Esophagus muscularis mucosa (tissue), 4 donors: ENCODE results near the gene FAM3A. TPM values are rescaled to one million over a fixed set of nuclear protein-coding genes. Genes with fewer than 3 reads are reported as not detected.
"Not testable (repeated sequence)": the region's sequence is repeated elsewhere in the genome, so short reads cannot be mapped to it uniquely, and the experiment has no call there.

Experiments
- DNase-seq: peaks from one replicate; pipeline ENCODE4 v3.0.0-alpha.2; 2017; ENCODE audit errors: extremely low spot score
- H3K27ac ChIP-seq, 4 donors: fragments of 200-600 bp; sonication (generic); replicated peaks in 1 of 4; 1 replicate in 3 of 4; 2 replicates in 1 of 4; pipeline ENCODE4 v1.5.1; 2016 to 2019; ENCODE audit warnings: mild to moderate bottlenecking in 1 of 4
- H3K27me3 ChIP-seq, 4 donors: fragments of 200-600 bp; sonication (generic); one replicate each; pipeline versions ENCODE4 v1.5.1 to v1.6.0; 2016 to 2019
- H3K36me3 ChIP-seq, 4 donors: fragments of 200-600 bp; sonication (generic); one replicate each; pipeline ENCODE4 v1.5.1; 2016 to 2019
- H3K4me1 ChIP-seq, 4 donors: fragments of 200-600 bp; sonication (generic); one replicate each; pipeline ENCODE4 v1.5.1; 2016 to 2019
- H3K4me3 ChIP-seq, 4 donors: fragments of 200-600 bp; sonication (generic); 1 replicate in 2 of 4; 2 replicates in 2 of 4; pipeline ENCODE4 v1.5.1; 2016 to 2019; ENCODE audit warnings: mild to moderate bottlenecking in 4 of 4, moderate library complexity in 1 of 4
- H3K9me3 ChIP-seq, 4 donors: fragments of 200-600 bp; sonication (generic); 1 replicate in 3 of 4; 2 replicates in 1 of 4; pipeline ENCODE4 v1.5.1; 2016 to 2019
- EP300 ChIP-seq: sonication (generic); formaldehyde crosslinking; IDR thresholded peaks from one replicate; pipeline ENCODE4 v1.6.1; 2017; ENCODE audit warnings: antibody characterized with exemption
- POLR2A ChIP-seq: fragments of 450-650 bp; IDR thresholded peaks from one replicate; pipeline ENCODE4 v1.6.1; 2017; ENCODE audit warnings: antibody characterized with exemption, moderate library complexity, mild to moderate bottlenecking, low read depth
- POLR2AphosphoS5 ChIP-seq, 2 donors: sonication (generic); formaldehyde crosslinking; IDR thresholded peaks; one replicate each; pipeline ENCODE4 v1.6.1; 2017; ENCODE audit warnings: antibody characterized with exemption in 2 of 2
- WGBS: methylation state at CpG from one replicate; pipeline ENCODE4 v1.1.5; 2018; 5-methylcytosine and 5-hydroxymethylcytosine counted together
- intact Hi-C: fragments of 100-400 bp; cut with DNase I; formaldehyde crosslinking; loops from one replicate; pipeline ENCODE4 v1.15.1; 2023
- total RNA-seq, 4 donors: library from RNA; depleted of rRNA; stranded (reverse); fragments of >200 nt; gene quantifications; one replicate each; pipeline versions ENCODE4 v1.1.0 to v1.2.1, GENCODE V29; 2016
- TF ChIP-seq, protein P1 (sequence below), 3 experiments: fragments of 200-600 bp in 2 of 3; fragments of 450-650 bp in 1 of 3; sonication (generic) in 2 of 3; IDR thresholded peaks; one replicate each; pipeline ENCODE4 v1.5.1; 2017 to 2019; ENCODE audit warnings: antibody characterized with exemption in 3 of 3, mild to moderate bottlenecking in 2 of 3, moderate library complexity in 1 of 3

Gene FAM3A
- total RNA-seq, 4 donors from 2014 or later, result 34.9 to 49.4 (median 40.4) TPM

DNA sequence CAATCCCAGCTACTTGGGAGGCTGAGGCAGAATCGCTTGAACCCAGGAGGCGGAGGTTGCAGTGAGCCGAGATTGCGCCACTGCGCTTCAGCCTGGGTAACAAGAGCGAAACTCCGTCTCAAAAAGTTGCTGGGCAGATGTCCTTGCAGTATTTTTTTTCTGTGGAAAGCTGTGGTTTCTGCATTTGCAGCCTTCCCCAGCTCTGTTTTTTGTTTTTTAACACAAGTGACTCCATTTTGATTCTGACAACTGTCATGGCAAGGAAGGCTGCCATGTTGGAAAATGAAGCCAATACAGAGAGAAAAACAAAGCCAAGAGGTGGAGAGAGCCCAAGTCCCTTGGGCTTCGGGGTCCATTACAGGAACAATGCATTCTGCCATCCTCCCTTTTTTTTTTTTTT, 13.9 kb downstream of the FAM3A start:
- no peaks in the 10 kb centered on the region for H3K4me1 ChIP-seq
- TF ChIP-seq EP300 (no peak), POLR2AphosphoS5 (IDR thresholded peaks at IDR 0.05) (no peak), POLR2A (no peak)
- TF ChIP-seq, protein P1, sequence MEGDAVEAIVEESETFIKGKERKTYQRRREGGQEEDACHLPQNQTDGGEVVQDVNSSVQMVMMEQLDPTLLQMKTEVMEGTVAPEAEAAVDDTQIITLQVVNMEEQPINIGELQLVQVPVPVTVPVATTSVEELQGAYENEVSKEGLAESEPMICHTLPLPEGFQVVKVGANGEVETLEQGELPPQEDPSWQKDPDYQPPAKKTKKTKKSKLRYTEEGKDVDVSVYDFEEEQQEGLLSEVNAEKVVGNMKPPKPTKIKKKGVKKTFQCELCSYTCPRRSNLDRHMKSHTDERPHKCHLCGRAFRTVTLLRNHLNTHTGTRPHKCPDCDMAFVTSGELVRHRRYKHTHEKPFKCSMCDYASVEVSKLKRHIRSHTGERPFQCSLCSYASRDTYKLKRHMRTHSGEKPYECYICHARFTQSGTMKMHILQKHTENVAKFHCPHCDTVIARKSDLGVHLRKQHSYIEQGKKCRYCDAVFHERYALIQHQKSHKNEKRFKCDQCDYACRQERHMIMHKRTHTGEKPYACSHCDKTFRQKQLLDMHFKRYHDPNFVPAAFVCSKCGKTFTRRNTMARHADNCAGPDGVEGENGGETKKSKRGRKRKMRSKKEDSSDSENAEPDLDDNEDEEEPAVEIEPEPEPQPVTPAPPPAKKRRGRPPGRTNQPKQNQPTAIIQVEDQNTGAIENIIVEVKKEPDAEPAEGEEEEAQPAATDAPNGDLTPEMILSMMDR (IDR thresholded peaks at IDR 0.05), result no peak
- no peaks in the 10 kb centered on the region for H3K27me3 ChIP-seq
- intact Hi-C loops, result no loop called here
- H3K4me3 ChIP-seq, result no peak overlapping the region
- no peak overlapping the region for H3K27ac ChIP-seq
- H3K9me3 ChIP-seq, result no peaks in the 10 kb centered on the region
- 79% methylated on average over 8 of the region's 8 CpGs for WGBS
- peaks cover 0 to 24% (median 18%) of the 10 kb centered on the region in 4 donors for H3K36me3 ChIP-seq
- no peak for DNase-seq

DNA sequence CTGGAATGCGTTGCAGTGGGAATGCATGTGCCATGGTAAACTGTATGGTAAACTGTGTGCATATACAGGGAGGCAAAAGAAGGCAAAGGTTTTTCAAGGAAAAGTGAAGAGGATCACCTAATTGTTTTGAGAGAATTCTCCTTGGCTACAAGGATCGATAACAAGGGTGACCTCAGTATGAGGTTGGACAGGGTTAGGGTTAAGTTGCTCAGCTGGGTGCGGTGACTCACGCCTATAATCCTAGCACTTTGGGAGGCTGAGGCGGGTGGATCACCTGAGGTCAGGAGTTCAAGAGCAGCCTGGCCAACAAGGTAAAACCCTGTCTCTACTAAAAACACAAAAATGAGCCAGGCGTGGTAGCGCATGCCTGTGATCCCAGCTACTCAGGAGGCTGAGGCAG, 14.6 kb downstream of the FAM3A start:
- H3K9me3 ChIP-seq, H3K27me3 ChIP-seq, H3K4me3 ChIP-seq, H3K4me1 ChIP-seq, H3K27ac ChIP-seq, intact Hi-C loops, DNase-seq: not testable (repeated sequence)
- peaks cover 0 to 17% (median 11%) of the 10 kb centered on the region in 4 donors for H3K36me3 ChIP-seq
- WGBS, result 94% methylated on average over 7 of the region's 7 CpGs

DNA sequence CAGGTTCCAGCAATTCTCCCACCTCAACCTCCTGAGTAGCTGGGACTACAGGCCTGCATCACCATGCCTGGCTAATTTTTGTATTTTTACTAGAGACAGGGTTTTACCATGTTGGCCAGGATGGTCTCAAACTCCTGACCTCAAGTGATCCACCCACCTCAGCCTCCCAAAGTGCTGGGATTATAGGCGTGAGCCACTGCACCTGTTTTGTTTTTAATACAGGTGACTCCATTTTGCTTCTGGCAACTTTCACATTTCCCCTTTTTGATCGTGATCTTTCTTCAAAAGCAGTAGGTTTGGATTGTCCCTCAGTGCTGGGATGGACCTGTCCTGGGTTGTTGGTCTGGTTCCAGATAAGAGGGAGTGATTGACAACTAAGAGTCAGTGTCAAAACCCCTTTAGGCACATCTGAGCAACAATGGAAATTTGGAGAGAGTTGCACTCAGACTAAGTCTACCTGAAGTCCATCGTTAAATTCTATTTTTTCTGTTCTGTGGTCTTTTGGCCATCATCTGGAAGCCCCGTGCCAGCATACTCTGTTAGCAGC, 19.4 kb downstream of the FAM3A start:
- H3K4me3 ChIP-seq, H3K27ac ChIP-seq, DNase-seq, H3K36me3 ChIP-seq, H3K9me3 ChIP-seq, intact Hi-C loops, H3K27me3 ChIP-seq, H3K4me1 ChIP-seq: not testable (repeated sequence)
- 69% methylated on average over 4 of the region's 4 CpGs for WGBS

DNA sequence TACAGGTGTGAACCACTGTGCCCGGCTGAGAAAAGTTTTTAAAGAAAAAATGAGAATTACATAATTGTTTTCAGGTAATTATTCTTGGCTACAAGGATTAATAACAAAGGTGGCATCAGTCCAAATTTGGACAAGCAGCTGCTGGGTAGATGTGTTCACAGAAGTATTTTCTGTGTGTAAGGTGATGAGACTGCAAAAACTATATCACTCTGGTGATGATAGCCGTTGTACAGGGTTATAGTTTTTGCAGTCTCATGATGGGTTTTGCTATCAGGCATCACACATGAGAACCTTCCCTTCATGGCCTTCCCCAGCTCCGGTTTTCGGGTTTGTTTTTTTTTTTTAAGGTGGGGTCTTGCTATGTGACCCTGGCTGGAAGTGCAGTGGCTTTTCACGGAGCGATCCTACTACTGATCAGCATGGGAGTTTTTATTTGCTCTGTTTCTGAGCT, 20.5 kb downstream of the FAM3A start:
- intact Hi-C loops, result no loop called here
- Histone ChIP-seq H3K27me3 (no peaks in the 10 kb centered on the region), H3K36me3 (no peaks in the 10 kb centered on the region), H3K4me3 (no peak overlapping the region), H3K27ac (no peak overlapping the region), H3K4me1 (peaks cover 0 to 4% (median 0%) of the 10 kb centered on the region in 4 donors), H3K9me3 (no peaks in the 10 kb centered on the region)
- TF ChIP-seq, protein P1 (IDR thresholded peaks at IDR 0.05), result no peak
- no peak for TF ChIP-seq EP300
- TF ChIP-seq POLR2A, result no peak
- no peak for TF ChIP-seq POLR2AphosphoS5 (IDR thresholded peaks at IDR 0.05)
- 87% methylated on average over 6 of the region's 6 CpGs for WGBS
- no peak for DNase-seq

DNA sequence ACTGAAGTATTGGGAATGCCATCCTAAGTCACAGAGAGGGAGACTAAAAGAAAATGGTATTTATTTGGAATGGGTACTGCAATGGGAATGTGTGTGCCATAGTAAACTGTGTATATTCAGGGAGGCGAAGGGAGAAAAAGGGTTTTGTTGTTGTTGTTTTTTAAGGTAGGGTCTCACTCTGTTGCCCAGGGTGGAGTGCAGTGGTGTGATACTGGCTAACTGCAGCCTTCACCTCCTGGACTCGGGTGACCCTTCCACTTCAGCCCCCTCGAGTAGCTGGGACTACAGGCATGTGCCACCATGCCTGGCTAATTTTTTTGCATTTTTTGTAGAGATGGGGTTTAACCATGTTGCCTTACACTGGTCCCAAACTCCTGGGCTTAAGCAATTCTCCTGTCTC, 21.3 kb downstream of the FAM3A start:
- Histone ChIP-seq H3K27ac (no peak overlapping the region), H3K4me1 (peaks cover 0 to 6% (median 2%) of the 10 kb centered on the region in 4 donors), H3K9me3 (no peaks in the 10 kb centered on the region), H3K27me3 (no peaks in the 10 kb centered on the region), H3K4me3 (no peak overlapping the region), H3K36me3 (no peaks in the 10 kb centered on the region)
- 74% methylated on average over 3 of the region's 3 CpGs for WGBS
- intact Hi-C loops, result no loop called here
- TF ChIP-seq POLR2A (no peak), EP300 (no peak), POLR2AphosphoS5 (IDR thresholded peaks at IDR 0.05) (no peak)
- TF ChIP-seq, protein P1 (IDR thresholded peaks at IDR 0.05), result no peak
- DNase-seq, result no peak
